ENCODE data around the gene TIMM9. TPM values are rescaled to one million over a fixed set of nuclear protein-coding genes. Genes with fewer than 3 reads are reported as not detected.
A peak's percentile ranks its signal among the peaks of the same experiment; 100 is the strongest.
"Not testable (repeated sequence)": the region's sequence is repeated elsewhere in the genome, so short reads cannot be mapped to it uniquely, and the experiment has no call there.

The TIMM9 gene
- total and polyA plus RNA-seq, 4 donors = 8.4 to 38.1 (median 17.3) TPM

DNA sequence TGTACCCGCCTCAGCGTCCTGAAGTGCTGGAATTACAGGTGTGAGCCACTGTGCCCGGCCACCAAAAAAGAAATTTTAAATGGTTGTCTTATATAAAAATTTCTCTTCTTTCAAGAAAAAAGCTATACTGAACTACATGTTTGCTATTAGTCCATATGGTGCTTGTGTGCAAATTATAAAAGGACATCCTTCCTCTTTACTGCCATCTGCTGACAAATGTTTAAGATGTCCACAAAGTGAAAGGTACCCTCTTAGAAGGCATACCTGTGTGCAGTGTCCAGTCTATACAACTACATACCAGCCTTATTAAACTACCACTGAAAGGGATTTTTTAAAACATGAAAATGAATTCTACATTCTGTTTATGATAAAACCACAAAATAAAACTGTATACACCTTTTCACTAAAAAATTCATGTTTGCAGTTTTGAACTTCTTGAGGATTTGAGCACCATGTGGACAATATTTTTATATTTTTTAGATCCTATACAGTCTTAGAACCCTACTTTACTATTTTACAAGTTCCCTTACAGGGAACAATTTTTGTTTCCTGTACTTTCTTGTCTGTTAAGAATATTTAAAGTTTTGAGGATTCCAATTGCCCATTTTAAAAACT is 64.4 kb downstream of the TIMM9 start:
- 95% methylated on average over 3 of the region's 3 CpGs for WGBS
- H3K4me1 ChIP-seq (ENCODE audit: control insufficient read depth in 4 of 4, insufficient read depth in 4 of 4, low read length in 3 of 4) = no peaks in the 10 kb centered on the region
- no peak overlapping the region for H3K27ac ChIP-seq (ENCODE audit: low read depth in 1 of 2, low read length in 2 of 2)
- no peaks in the 10 kb centered on the region for H3K9me3 ChIP-seq (ENCODE audit: control insufficient read depth in 4 of 4, low read length in 3 of 4)
- H3K27me3 ChIP-seq (ENCODE audit: control insufficient read depth in 4 of 4, insufficient read depth in 4 of 4, low read length in 3 of 4) = no peaks in the 10 kb centered on the region
- peaks cover 17 to 65% (median 54%) of the 10 kb centered on the region in 4 donors for H3K36me3 ChIP-seq (ENCODE audit: control insufficient read depth in 4 of 4, insufficient read depth in 3 of 4, low read depth in 1 of 4, low read length in 3 of 4)
- H3K9ac ChIP-seq (ENCODE audit: low read depth in 1 of 2, low read length in 2 of 2) = no peak overlapping the region
- DNase-seq (ENCODE audit: low spot score) = no peak
- TF ChIP-seq, protein P1, sequence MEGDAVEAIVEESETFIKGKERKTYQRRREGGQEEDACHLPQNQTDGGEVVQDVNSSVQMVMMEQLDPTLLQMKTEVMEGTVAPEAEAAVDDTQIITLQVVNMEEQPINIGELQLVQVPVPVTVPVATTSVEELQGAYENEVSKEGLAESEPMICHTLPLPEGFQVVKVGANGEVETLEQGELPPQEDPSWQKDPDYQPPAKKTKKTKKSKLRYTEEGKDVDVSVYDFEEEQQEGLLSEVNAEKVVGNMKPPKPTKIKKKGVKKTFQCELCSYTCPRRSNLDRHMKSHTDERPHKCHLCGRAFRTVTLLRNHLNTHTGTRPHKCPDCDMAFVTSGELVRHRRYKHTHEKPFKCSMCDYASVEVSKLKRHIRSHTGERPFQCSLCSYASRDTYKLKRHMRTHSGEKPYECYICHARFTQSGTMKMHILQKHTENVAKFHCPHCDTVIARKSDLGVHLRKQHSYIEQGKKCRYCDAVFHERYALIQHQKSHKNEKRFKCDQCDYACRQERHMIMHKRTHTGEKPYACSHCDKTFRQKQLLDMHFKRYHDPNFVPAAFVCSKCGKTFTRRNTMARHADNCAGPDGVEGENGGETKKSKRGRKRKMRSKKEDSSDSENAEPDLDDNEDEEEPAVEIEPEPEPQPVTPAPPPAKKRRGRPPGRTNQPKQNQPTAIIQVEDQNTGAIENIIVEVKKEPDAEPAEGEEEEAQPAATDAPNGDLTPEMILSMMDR (IDR thresholded peaks at IDR 0.05; ENCODE audit: low read depth, low read length, missing input control) = peak; percentile 30
- TF ChIP-seq RAD21 (IDR thresholded peaks at IDR 0.05) (peak; percentile 63 to 72), EGR1 (IDR thresholded peaks at IDR 0.05; ENCODE audit: low read depth in 2 of 2) (no peak)
- no peak overlapping the region for H3K4me3 ChIP-seq (ENCODE audit: low read depth in 1 of 3, low read length in 3 of 3)

DNA sequence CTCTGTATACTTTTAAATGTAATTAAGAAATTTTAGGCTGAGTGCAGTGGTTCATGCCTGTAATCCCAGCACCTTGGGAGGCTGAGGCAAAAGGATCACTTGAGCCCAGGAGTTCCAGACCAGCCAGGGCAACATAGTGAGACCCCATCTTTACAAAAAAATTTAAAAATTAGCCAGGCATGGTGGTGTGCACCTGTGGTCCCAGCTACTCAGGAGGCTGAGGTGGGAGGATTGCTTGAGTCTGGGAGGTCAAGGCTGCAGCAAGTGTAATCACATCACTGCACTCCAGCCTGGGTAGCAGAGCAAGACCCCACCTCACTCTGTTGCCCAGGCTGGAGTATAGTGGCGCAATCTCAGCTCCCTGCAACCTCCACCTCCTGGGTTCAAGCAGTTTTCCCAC is 65.1 kb downstream of the TIMM9 start:
- H3K4me1 ChIP-seq (ENCODE audit: control insufficient read depth in 4 of 4, insufficient read depth in 4 of 4, low read length in 3 of 4); H3K9ac ChIP-seq (ENCODE audit: low read depth in 1 of 2, low read length in 2 of 2); H3K27me3 ChIP-seq (ENCODE audit: control insufficient read depth in 4 of 4, insufficient read depth in 4 of 4, low read length in 3 of 4); DNase-seq (ENCODE audit: low spot score); H3K9me3 ChIP-seq (ENCODE audit: control insufficient read depth in 4 of 4, low read length in 3 of 4); H3K4me3 ChIP-seq (ENCODE audit: low read depth in 1 of 3, low read length in 3 of 3); H3K27ac ChIP-seq (ENCODE audit: low read depth in 1 of 2, low read length in 2 of 2): not testable (repeated sequence)
- WGBS = 98% methylated on average over 1 of the region's 1 CpG
- peaks cover 18 to 59% (median 48%) of the 10 kb centered on the region in 4 donors for H3K36me3 ChIP-seq (ENCODE audit: control insufficient read depth in 4 of 4, insufficient read depth in 3 of 4, low read depth in 1 of 4, low read length in 3 of 4)

Small RNA genes lying within 50 kb of the gene (small RNA-seq; reads per million reads assigned to genes)
- gene HSBP1P1 (not detected), gene RF00019 (not detected)

Other genes starting within 250 kb of the TIMM9 start
- 10 to 100 TPM; 19.2 to 29.7 TPM for gene ACTR10, start 227.4 kb downstream of the TIMM9 start, total RNA-seq
- 10 to 100 TPM; 20.6 to 42.0 TPM for gene ACTR10, start 227.4 kb downstream of the TIMM9 start, polyA plus RNA-seq
- gene PSMA3, start 182.7 kb downstream of the TIMM9 start, total RNA-seq = 100 to 1,000 TPM in 1 of 2 donors, 10 to 100 TPM in 1; 54.6 to 120 TPM
- 100 to 1,000 TPM; 106 to 192 TPM for gene PSMA3, start 182.7 kb downstream of the TIMM9 start, polyA plus RNA-seq
- gene ARID4A, start 129.0 kb downstream of the TIMM9 start, total RNA-seq = 10 to 100 TPM; 10.1 to 13.9 TPM
- gene ARID4A, start 129.0 kb downstream of the TIMM9 start, polyA plus RNA-seq = 10 to 100 TPM in 1 of 2 donors, 1 to 10 TPM in 1; 3.8 to 26.9 TPM
- gene TOMM20L, start 31.6 kb downstream of the TIMM9 start, total RNA-seq = not detected
- not detected for gene TOMM20L, start 31.6 kb downstream of the TIMM9 start, polyA plus RNA-seq
- 10 to 100 TPM in 1 of 2 donors, 1 to 10 TPM in 1; 9.9 to 18.2 TPM for gene KIAA0586, start 188 bp upstream of the TIMM9 start, total RNA-seq
- 1 to 10 TPM; 3.6 to 5.8 TPM for gene KIAA0586, start 188 bp upstream of the TIMM9 start, polyA plus RNA-seq
- 1 to 10 TPM; 2.1 to 3.8 TPM for gene DACT1, start 210.4 kb upstream of the TIMM9 start, total RNA-seq
- gene DACT1, start 210.4 kb upstream of the TIMM9 start, polyA plus RNA-seq = 1 to 10 TPM in 1 of 2 donors, under 1 TPM in 1; 0.32 to 1.1 TPM